ENCODE measurements around the gene VLDLR. TPM values are rescaled to one million over a fixed set of nuclear protein-coding genes. Genes with fewer than 3 reads are reported as not detected.

VLDLR gene
- total and polyA plus RNA-seq, 2 of the 8 experiments (the other 6 are each of a cell fraction or from before 2014, with no cell fraction given), result 24.2 to 49.1 TPM

GRCh38 chr9:2691212-2691611 is 69.6 kb downstream of the VLDLR start (continued):
- TF ChIP-seq CHD7 (IDR thresholded peaks at IDR 0.05; ENCODE audit: insufficient replicate concordance, low read length) (no peak), RNF2 (IDR thresholded peaks at IDR 0.05; ENCODE audit: borderline replicate concordance, low read depth, low read length, missing control alignments, poor library complexity, severe bottlenecking) (no peak), RBBP5 (IDR thresholded peaks at IDR 0.05; ENCODE audit: borderline replicate concordance, low read depth, low read length) (no peak), TEAD4 (IDR thresholded peaks at IDR 0.05; ENCODE audit: low read depth, low read length) (no peak), ASH2L (IDR thresholded peaks at IDR 0.05; ENCODE audit: low read length) (no peak), RXRA (IDR thresholded peaks at IDR 0.05; ENCODE audit: insufficient read depth, low read depth, low read length) (no peak), MAX (IDR thresholded peaks at IDR 0.05) (no peak), RAD21 (IDR thresholded peaks at IDR 0.05 in 1 of 2, conservative IDR thresholded peaks at IDR 0.05 in 1 of 2; ENCODE audit: low read depth in 2 of 2, low read length in 2 of 2) (no peak), YY1 (IDR thresholded peaks at IDR 0.05; ENCODE audit: low read depth, low read length) (no peak), BRCA1 (IDR thresholded peaks at IDR 0.05; ENCODE audit: low read depth, low read length) (no peak)
